Muscle of arm (tissue), 12 donors: ENCODE results near the gene SLIT3. TPM values are rescaled to one million over a fixed set of nuclear protein-coding genes. Genes with fewer than 3 reads are reported as not detected.

Source experiments
- DNase-seq: peaks from one replicate; pipeline ENCODE4 v3.0.0-alpha.2; 2013
- polyA plus RNA-seq, 12 donors: library from polyadenylated mRNA; unstranded; fragments of 120-200 nt; gene quantifications; one replicate each; pipeline ENCODE4 v1.2.1, GENCODE V29; 2013; ENCODE audit not compliant: insufficient read length in 12 of 12

SLIT3 gene
- polyA plus RNA-seq, 12 donors = 6.7 to 75.7 (median 10.9) TPM; not detected in 1

- no peak for DNase-seq
Observed at GRCh38 chr5:169299663-169300467, 1.1 kb downstream of the SLIT3 start.

- DNase-seq = no peak
Observed at GRCh38 chr5:169299191-169299662, 1.7 kb downstream of the SLIT3 start.

- DNase-seq = no peak
Observed at GRCh38 chr5:169298193-169298592, 2.7 kb downstream of the SLIT3 start.

- no peak for DNase-seq
Observed at GRCh38 chr5:169296419-169297143, 4.4 kb downstream of the SLIT3 start.

- no peak for DNase-seq
Observed at GRCh38 chr5:169295306-169295705, 5.6 kb downstream of the SLIT3 start.

GRCh38 chr5:169294621-169295020, 6.3 kb downstream of the SLIT3 start:
- DNase-seq = no peak

- no peak for DNase-seq
Observed at GRCh38 chr5:169291877-169292276, 9.1 kb downstream of the SLIT3 start.

- no peak for DNase-seq
Observed at GRCh38 chr5:169290895-169291294, 10.0 kb downstream of the SLIT3 start.

- DNase-seq = no peak
Observed at GRCh38 chr5:169289520-169289919, 11.4 kb downstream of the SLIT3 start.

GRCh38 chr5:169288066-169288930, 12.6 kb downstream of the SLIT3 start:
- no peak for DNase-seq

- DNase-seq = no peak
Observed at GRCh38 chr5:169287529-169287928, 13.4 kb downstream of the SLIT3 start.

- DNase-seq = no peak
Observed at GRCh38 chr5:169286572-169287300, 14.2 kb downstream of the SLIT3 start.

- no peak for DNase-seq
Observed at GRCh38 chr5:169283887-169284286, 17.1 kb downstream of the SLIT3 start.

GRCh38 chr5:169281625-169282024, 19.3 kb downstream of the SLIT3 start:
- no peak for DNase-seq

- DNase-seq = no peak
Observed at GRCh38 chr5:169280696-169281095, 20.2 kb downstream of the SLIT3 start.

- no peak for DNase-seq
Observed at GRCh38 chr5:169280286-169280685, 20.7 kb downstream of the SLIT3 start.

GRCh38 chr5:169279125-169279524, 21.8 kb downstream of the SLIT3 start:
- DNase-seq = no peak

- DNase-seq = no peak
Observed at GRCh38 chr5:169273881-169274280, 27.1 kb downstream of the SLIT3 start.

- no peak for DNase-seq
Observed at GRCh38 chr5:169273451-169273850, 27.5 kb downstream of the SLIT3 start.

GRCh38 chr5:169272731-169273427, 28.1 kb downstream of the SLIT3 start:
- no peak for DNase-seq

GRCh38 chr5:169272111-169272510, 28.8 kb downstream of the SLIT3 start:
- DNase-seq = no peak
